H9 (cell line): ENCODE results near the gene SNRNP70. TPM values are rescaled to one million over a fixed set of nuclear protein-coding genes. Genes with fewer than 3 reads are reported as not detected.

Experiments
- DNase-seq: peaks from one replicate; pipeline ENCODE4 v3.0.0-alpha.2; 2017
- H2AFZ ChIP-seq: one replicate; pipeline ENCODE4 v1.6.1; 2013; ENCODE audit warnings: mild to moderate bottlenecking, low read length, control low read depth, moderate library complexity
- H2AK5ac ChIP-seq: 2 replicates; pipeline ENCODE4 v1.6.1; 2013; ENCODE audit warnings: low read length, control low read depth, mixed read lengths; ENCODE audit not compliant: insufficient read length
- H2BK120ac ChIP-seq: one replicate; pipeline ENCODE4 v1.6.1; 2013; ENCODE audit warnings: low read depth, mild to moderate bottlenecking, low read length, control low read depth, inconsistent platforms; ENCODE audit not compliant: poor library complexity, severe bottlenecking
- H2BK12ac ChIP-seq: 2 replicates; pipeline ENCODE4 v1.6.1; 2013; ENCODE audit warnings: low read length, control low read depth, mixed read lengths, low read depth; ENCODE audit not compliant: insufficient read length
- H2BK15ac ChIP-seq: 2 replicates; pipeline ENCODE4 v1.6.1; 2013; ENCODE audit warnings: low read depth, low read length, control low read depth
- H2BK20ac ChIP-seq: one replicate; pipeline ENCODE4 v1.6.1; 2013; ENCODE audit warnings: low read depth, mild to moderate bottlenecking, low read length, control low read depth, inconsistent platforms; ENCODE audit not compliant: poor library complexity, severe bottlenecking
- H2BK5ac ChIP-seq: 2 replicates; pipeline ENCODE4 v1.6.1; 2013; ENCODE audit warnings: low read length, control low read depth, mixed read lengths; ENCODE audit not compliant: insufficient read length
- H3K14ac ChIP-seq: 2 replicates; pipeline ENCODE4 v1.6.1; 2013; ENCODE audit warnings: low read length, control low read depth; ENCODE audit not compliant: insufficient read depth
- H3K18ac ChIP-seq: 2 replicates; pipeline ENCODE4 v1.6.1; 2013; ENCODE audit warnings: low read depth, mild to moderate bottlenecking, mixed read lengths, low read length, control low read depth; ENCODE audit not compliant: insufficient read length
- H3K23ac ChIP-seq: 2 replicates; pipeline ENCODE4 v1.6.1; 2013; ENCODE audit warnings: low read length, control low read depth, mixed read lengths, low read depth; ENCODE audit not compliant: insufficient read length
- H3K23me2 ChIP-seq: 2 replicates; pipeline ENCODE4 v1.6.1; 2013; ENCODE audit warnings: low read depth, mild to moderate bottlenecking, mixed read lengths, low read length, control low read depth; ENCODE audit not compliant: insufficient read length, poor library complexity, severe bottlenecking
- H3K27ac ChIP-seq: 2 replicates; pipeline ENCODE4 v1.5.1; 2013; ENCODE audit warnings: low read length, control low read depth, mixed read lengths, low read depth; ENCODE audit not compliant: insufficient read length
- H3K27me3 ChIP-seq: 2 replicates; pipeline ENCODE4 v1.6.1; 2013; ENCODE audit warnings: low read length, control low read depth, inconsistent platforms; ENCODE audit not compliant: insufficient read depth
- H3K4ac ChIP-seq: 2 replicates; pipeline ENCODE4 v1.6.1; 2013; ENCODE audit warnings: low read depth, mild to moderate bottlenecking, control low read depth, inconsistent platforms, low read length, moderate library complexity
- H3K4me1 ChIP-seq: 2 replicates; pipeline ENCODE4 v1.6.1; 2013; ENCODE audit warnings: low read length, control low read depth, inconsistent platforms; ENCODE audit not compliant: insufficient read depth
- H3K4me2 ChIP-seq: 2 replicates; pipeline ENCODE4 v1.6.1; 2013; ENCODE audit warnings: low read length, control low read depth, mixed read lengths; ENCODE audit not compliant: insufficient read length, insufficient read depth
- H3K56ac ChIP-seq: 2 replicates; pipeline ENCODE4 v1.6.1; 2013; ENCODE audit warnings: low read depth, mild to moderate bottlenecking, mixed read lengths, low read length, control low read depth; ENCODE audit not compliant: insufficient read length
- H3K79me1 ChIP-seq: 2 replicates; pipeline ENCODE4 v1.6.1; 2013; ENCODE audit warnings: low read depth, mild to moderate bottlenecking, moderate library complexity, low read length, control low read depth, inconsistent platforms; ENCODE audit not compliant: insufficient read depth, poor library complexity, severe bottlenecking
- H3K79me2 ChIP-seq: 2 replicates; pipeline ENCODE4 v1.6.1; 2013; ENCODE audit warnings: low read length, control low read depth, inconsistent platforms; ENCODE audit not compliant: insufficient read depth
- H3K9ac ChIP-seq: 2 replicates; pipeline ENCODE4 v1.6.1; 2013; ENCODE audit warnings: low read length, control low read depth, mixed read lengths; ENCODE audit not compliant: insufficient read length; ENCODE audit errors: extremely low read depth
- H3K9me3 ChIP-seq: one replicate; pipeline ENCODE4 v1.6.1; 2013; ENCODE audit warnings: low read depth, low read length, inconsistent platforms; ENCODE audit not compliant: control insufficient read depth
- H3T11ph ChIP-seq: one replicate; pipeline ENCODE4 v1.6.1; 2013; ENCODE audit warnings: mild to moderate bottlenecking, low read length, control low read depth, inconsistent platforms
- H4K20me1 ChIP-seq: one replicate; pipeline ENCODE4 v1.6.1; 2013; ENCODE audit not compliant: control insufficient read depth, insufficient read length, insufficient read depth
- H4K5ac ChIP-seq: 2 replicates; pipeline ENCODE4 v1.6.1; 2013; ENCODE audit warnings: low read depth, mild to moderate bottlenecking, mixed read lengths, low read length, control low read depth; ENCODE audit not compliant: insufficient read length
- H4K8ac ChIP-seq: replicated peaks from 2 replicates; pipeline ENCODE4 v1.6.1; 2013; ENCODE audit warnings: low read length, control low read depth, mixed read lengths, low read depth; ENCODE audit not compliant: insufficient read length
- H4K91ac ChIP-seq: 2 replicates; pipeline ENCODE4 v1.6.1; 2013; ENCODE audit warnings: low read depth, mild to moderate bottlenecking, moderate library complexity, mixed read lengths, low read length, control low read depth; ENCODE audit not compliant: insufficient read length
- H3K27ac Mint-ChIP-seq, 3 experiments: 2 replicates in 2 of 3; 3 replicates in 1 of 3; pipeline ENCODE4 v1.8.0; 2020 to 2021; ENCODE audit warnings: mixed read lengths in 3 of 3, mild to moderate bottlenecking in 1 of 3, moderate library complexity in 1 of 3
- H3K27me3 Mint-ChIP-seq: 2 replicates; pipeline ENCODE4 v1.8.0; 2021; ENCODE audit warnings: low read depth, mild to moderate bottlenecking, moderate library complexity, mixed read lengths
- H3K36me3 Mint-ChIP-seq, 3 experiments: 2 replicates in 2 of 3; 3 replicates in 1 of 3; pipeline ENCODE4 v1.8.0; 2020 to 2021; ENCODE audit warnings: low read depth in 3 of 3, mixed read lengths in 3 of 3; ENCODE audit not compliant: insufficient read depth in 1 of 3
- H3K4me1 Mint-ChIP-seq, 2 experiments: 2 replicates each; pipeline ENCODE4 v1.8.0; 2020; ENCODE audit warnings: mixed read lengths in 2 of 2
- H3K4me3 Mint-ChIP-seq, 2 experiments: 2 replicates in 1 of 2; 3 replicates in 1 of 2; pipeline ENCODE4 v1.8.0; 2020 to 2021; ENCODE audit warnings: mild to moderate bottlenecking in 2 of 2, mixed read lengths in 2 of 2, moderate library complexity in 1 of 2
- H3K9me3 Mint-ChIP-seq, 2 experiments: 2 replicates in 1 of 2; 3 replicates in 1 of 2; pipeline ENCODE4 v1.8.0; 2020; ENCODE audit warnings: mild to moderate bottlenecking in 2 of 2, mixed read lengths in 2 of 2, moderate library complexity in 1 of 2
- WGBS: extraction: QIAGEN DNeasy Blood & Tissue Kit; methylation state at CpG from one replicate; pipeline ENCODE4 v1.1.7; 2013; ENCODE audit warnings: missing lambda C conversion rate, low lambda C conversion rate, mixed read lengths; ENCODE audit not compliant: insufficient read length; ENCODE audit errors: extremely low coverage; 5-methylcytosine and 5-hydroxymethylcytosine counted together
- total RNA-seq: library from RNA; stranded (reverse); gene quantifications from 2 replicates; pipeline ENCODE4 v1.2.1, GENCODE V29; 2021
- TF ChIP-seq, protein P1 (sequence below): fragments of 200-600 bp; sonication (generic); conservative IDR thresholded peaks from 3 replicates; pipeline ENCODE4 v1.8.0; 2021; ENCODE audit warnings: antibody characterized with exemption, mild to moderate bottlenecking

The SNRNP70 gene
- total RNA-seq, 1 experiment from 2014 or later: 295 TPM

DNA sequence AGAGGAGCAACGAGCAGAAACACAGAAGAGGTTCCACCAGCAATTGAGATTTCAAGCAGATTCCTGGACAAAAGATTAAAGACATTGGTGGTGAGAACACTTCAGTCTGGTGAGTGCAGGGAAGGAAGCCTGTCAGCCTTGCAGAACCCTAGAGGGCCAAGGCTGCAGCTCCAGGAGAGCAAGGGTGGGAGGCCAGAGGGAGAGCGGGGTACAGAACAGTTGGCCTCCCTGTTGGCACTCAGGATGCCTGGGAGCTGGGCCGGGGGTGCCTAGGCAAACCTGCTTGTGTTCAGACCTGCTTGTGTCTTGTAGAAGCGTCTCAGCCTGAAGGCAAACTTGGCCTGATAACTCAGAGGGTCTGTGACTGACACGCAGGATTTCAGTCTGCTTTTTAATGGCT is 23.8 kb downstream of the SNRNP70 start:
- Mint-ChIP-seq H3K27me3 (peaks cover 1% of the 10 kb centered on the region), H3K36me3 (peaks cover 35 to 52% (median 51%) of the 10 kb centered on the region in 3 experiments), H3K4me3 (no peak overlapping the region; a peak in 1 of 5 replicates), H3K9me3 (peaks cover 0 to 2% of the 10 kb centered on the region in 2 experiments; a peak in 2 of 5 replicates), H3K27ac (peak overlapping the region in 2 of 3 experiments; percentile 16 to 91; a peak in 5 of 7 replicates), H3K4me1 (peaks cover 14 to 29% of the 10 kb centered on the region in 2 experiments)
- Histone ChIP-seq H3K9me3 (no peaks in the 10 kb centered on the region), H3K23me2 (no peaks in the 10 kb centered on the region), H3K56ac (no peak overlapping the region), H3K9ac (no peak overlapping the region), H2BK12ac (no peak overlapping the region), H4K5ac (no peak overlapping the region), H2AFZ (no peak overlapping the region), H4K8ac (no peak overlapping the region), H2BK120ac (no peak overlapping the region), H3K4ac (no peak overlapping the region), H3K27me3 (no peaks in the 10 kb centered on the region), H3K18ac (no peak overlapping the region), H4K91ac (no peak overlapping the region), H2BK5ac (no peak overlapping the region), H3K79me2 (no peaks in the 10 kb centered on the region), H4K20me1 (no peaks in the 10 kb centered on the region), H3K4me1 (no peaks in the 10 kb centered on the region), H3K4me2 (no peak overlapping the region), H3K27ac (no peak overlapping the region), H2BK15ac (no peak overlapping the region), H2AK5ac (no peak overlapping the region), H3K23ac (no peak overlapping the region), H3T11ph (no peak overlapping the region), H2BK20ac (no peak overlapping the region), H3K14ac (no peak overlapping the region), H3K79me1 (no peaks in the 10 kb centered on the region)
- TF ChIP-seq, protein P1, sequence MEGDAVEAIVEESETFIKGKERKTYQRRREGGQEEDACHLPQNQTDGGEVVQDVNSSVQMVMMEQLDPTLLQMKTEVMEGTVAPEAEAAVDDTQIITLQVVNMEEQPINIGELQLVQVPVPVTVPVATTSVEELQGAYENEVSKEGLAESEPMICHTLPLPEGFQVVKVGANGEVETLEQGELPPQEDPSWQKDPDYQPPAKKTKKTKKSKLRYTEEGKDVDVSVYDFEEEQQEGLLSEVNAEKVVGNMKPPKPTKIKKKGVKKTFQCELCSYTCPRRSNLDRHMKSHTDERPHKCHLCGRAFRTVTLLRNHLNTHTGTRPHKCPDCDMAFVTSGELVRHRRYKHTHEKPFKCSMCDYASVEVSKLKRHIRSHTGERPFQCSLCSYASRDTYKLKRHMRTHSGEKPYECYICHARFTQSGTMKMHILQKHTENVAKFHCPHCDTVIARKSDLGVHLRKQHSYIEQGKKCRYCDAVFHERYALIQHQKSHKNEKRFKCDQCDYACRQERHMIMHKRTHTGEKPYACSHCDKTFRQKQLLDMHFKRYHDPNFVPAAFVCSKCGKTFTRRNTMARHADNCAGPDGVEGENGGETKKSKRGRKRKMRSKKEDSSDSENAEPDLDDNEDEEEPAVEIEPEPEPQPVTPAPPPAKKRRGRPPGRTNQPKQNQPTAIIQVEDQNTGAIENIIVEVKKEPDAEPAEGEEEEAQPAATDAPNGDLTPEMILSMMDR: no peak
- DNase-seq: no peak
- WGBS: no CpG with 5 or more reads among the region's 5 CpGs
